ENCODE results near the gene SDF2L1.

DNA sequence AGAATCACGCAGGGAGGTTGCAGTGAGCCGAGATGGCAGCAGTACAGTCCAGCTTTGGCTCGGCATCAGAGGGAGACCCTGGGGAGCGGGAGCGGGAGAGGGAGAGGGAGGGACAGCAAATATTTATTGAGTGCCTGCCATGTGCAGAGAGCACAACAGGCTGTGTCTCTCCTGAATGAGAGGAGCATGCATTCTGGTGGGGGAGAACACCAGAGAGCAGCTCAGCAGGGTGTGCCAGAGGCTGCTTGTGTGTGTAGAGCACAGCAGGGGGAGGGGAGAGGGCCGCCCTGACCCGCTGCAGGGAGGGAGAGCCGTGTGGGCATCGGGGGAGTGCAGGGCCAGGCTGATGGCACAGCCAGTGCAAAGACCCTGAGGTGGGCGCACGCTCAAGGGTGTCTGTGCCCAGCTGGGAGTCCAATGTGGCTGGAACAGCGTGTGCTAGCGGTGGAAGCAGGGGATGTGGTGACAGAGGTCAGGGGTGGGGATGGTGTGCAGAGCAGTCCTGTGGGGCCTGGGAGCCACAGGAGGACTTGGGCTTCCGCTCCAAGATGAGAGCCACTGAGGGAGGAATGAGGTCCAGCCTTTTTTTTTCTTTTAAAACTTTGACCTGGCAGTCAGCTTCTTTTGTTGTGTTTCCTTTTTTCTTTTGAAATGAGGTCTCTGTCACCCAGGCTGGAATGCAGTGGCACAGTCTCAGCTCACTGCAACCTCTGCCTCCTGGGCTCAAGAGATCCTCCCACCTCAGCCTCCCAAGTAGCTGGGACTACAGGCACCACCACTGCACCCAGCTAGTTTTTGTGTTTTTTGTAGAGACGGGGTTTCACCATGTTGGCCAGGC lies 35.7 kb downstream of the SDF2L1 start:
- TF ChIP-seq, protein P1, sequence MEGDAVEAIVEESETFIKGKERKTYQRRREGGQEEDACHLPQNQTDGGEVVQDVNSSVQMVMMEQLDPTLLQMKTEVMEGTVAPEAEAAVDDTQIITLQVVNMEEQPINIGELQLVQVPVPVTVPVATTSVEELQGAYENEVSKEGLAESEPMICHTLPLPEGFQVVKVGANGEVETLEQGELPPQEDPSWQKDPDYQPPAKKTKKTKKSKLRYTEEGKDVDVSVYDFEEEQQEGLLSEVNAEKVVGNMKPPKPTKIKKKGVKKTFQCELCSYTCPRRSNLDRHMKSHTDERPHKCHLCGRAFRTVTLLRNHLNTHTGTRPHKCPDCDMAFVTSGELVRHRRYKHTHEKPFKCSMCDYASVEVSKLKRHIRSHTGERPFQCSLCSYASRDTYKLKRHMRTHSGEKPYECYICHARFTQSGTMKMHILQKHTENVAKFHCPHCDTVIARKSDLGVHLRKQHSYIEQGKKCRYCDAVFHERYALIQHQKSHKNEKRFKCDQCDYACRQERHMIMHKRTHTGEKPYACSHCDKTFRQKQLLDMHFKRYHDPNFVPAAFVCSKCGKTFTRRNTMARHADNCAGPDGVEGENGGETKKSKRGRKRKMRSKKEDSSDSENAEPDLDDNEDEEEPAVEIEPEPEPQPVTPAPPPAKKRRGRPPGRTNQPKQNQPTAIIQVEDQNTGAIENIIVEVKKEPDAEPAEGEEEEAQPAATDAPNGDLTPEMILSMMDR (IDR thresholded peaks at IDR 0.05) = no peak
- no peak for TF ChIP-seq POLR2A (IDR thresholded peaks at IDR 0.05)
